AG09309 (cell line): ENCODE data around the gene IQCE.
"Not testable (repeated sequence)": the region's sequence is repeated elsewhere in the genome, so short reads cannot be mapped to it uniquely, and the experiment has no call there.

Source experiments
- DNase-seq: peaks from one replicate; pipeline ENCODE4 v3.0.0-alpha.2; 2010; ENCODE audit warnings: low read depth
- H3K4me3 ChIP-seq: 2 replicates; pipeline ENCODE4 v1.5.1; 2011; ENCODE audit warnings: mild to moderate bottlenecking, low read depth, low read length, moderate library complexity; ENCODE audit not compliant: control insufficient read depth
- CTCF ChIP-seq: IDR thresholded peaks from 2 replicates; pipeline ENCODE4 v1.5.1; 2011; ENCODE audit warnings: mild to moderate bottlenecking, low read depth, low read length, inconsistent platforms; ENCODE audit not compliant: insufficient read depth, control insufficient read depth; ENCODE audit errors: missing control alignments

The IQCE gene

GRCh38 chr7:2530071-2530987 is 28.4 kb upstream of the IQCE start:
- no peak for DNase-seq
- no peak overlapping the region for H3K4me3 ChIP-seq
- TF ChIP-seq CTCF: no peak

DNA sequence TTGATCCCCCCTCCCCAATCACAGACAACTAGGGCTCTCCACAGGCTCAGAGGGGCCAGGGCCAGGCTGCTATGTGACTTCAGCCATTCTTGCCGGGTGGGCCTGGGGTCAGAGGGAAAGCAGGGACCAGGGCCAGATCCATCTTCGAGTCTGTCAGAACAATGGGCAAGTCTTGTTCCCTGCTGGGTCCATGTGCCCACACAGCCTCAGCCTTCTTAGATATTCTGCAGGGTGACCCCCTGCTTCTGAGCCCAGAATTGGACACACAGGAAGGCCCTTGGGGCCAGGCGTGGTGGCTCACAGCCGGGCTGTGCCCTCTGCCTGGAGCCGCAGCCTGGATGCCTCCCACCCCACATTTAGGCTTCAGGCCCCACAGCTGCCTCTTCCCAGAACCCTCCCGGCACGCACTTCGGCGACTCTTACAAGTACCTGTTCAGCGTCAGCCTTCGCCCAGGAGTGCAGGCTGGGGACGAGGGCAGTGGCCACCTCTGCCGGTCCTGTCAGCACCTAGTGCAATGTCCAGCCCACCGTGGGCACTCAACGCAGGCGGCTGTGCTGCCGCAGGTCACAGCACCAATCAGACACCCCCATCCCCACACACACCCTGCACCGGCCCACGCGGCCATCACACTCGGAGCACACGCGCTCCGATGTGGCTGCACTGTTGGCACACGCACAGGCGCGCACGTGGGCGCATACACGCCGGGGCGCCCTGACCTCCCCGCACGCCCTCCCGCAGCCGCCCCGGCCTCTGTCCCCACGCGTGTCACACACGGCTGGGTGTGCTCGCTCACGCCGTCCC is 27.6 kb upstream of the IQCE start:
- DNase-seq, H3K4me3 ChIP-seq: not testable (repeated sequence)

DNA sequence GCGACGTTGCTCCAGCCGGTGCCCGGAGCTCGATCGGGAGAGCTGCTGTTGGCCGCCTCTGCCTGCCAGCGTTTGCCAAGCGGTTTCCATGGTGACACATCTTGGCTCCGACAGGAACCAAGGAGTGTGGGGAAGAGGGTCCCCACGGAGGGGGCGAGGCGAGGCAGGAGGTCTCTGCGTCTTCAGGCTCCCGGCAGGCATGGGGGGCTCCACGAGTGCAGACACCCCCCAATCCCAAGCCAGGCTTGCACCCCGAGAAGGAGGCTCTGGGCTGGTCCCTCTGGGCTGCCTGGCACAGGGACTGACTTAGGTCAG is 27.0 kb upstream of the IQCE start:
- H3K4me3 ChIP-seq: not testable (repeated sequence)

GRCh38 chr7:2532199-2532772 is 26.5 kb upstream of the IQCE start:
- H3K4me3 ChIP-seq, DNase-seq: not testable (repeated sequence)

More for the DNA sequence above, 27.0 kb upstream of the IQCE start:
- not testable (repeated sequence) for DNase-seq

- not testable (repeated sequence) for DNase-seq, H3K4me3 ChIP-seq
Observed at GRCh38 chr7:2532816-2533215, 26.0 kb upstream of the IQCE start.

DNA sequence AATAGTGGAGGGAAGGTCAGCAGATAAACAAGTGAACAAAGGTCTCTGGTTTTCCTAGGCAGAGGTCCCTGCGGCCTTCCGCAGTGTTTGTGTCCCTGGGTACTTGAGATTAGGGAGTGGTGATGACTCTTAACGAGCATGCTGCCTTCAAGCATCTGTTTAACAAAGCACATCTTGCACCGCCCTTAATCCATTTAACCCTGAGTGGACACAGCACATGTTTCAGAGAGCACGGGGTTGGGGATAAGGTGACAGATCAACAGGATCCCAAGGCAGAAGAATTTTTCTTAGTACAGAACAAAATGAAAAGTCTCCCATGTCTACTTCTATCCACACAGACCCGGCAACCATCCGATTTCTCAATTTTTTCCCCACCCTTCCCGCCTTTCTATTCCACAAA is 25.2 kb upstream of the IQCE start:
- not testable (repeated sequence) for DNase-seq, H3K4me3 ChIP-seq

- not testable (repeated sequence) for H3K4me3 ChIP-seq, DNase-seq
Observed at GRCh38 chr7:2534214-2534613, 24.6 kb upstream of the IQCE start.

DNA sequence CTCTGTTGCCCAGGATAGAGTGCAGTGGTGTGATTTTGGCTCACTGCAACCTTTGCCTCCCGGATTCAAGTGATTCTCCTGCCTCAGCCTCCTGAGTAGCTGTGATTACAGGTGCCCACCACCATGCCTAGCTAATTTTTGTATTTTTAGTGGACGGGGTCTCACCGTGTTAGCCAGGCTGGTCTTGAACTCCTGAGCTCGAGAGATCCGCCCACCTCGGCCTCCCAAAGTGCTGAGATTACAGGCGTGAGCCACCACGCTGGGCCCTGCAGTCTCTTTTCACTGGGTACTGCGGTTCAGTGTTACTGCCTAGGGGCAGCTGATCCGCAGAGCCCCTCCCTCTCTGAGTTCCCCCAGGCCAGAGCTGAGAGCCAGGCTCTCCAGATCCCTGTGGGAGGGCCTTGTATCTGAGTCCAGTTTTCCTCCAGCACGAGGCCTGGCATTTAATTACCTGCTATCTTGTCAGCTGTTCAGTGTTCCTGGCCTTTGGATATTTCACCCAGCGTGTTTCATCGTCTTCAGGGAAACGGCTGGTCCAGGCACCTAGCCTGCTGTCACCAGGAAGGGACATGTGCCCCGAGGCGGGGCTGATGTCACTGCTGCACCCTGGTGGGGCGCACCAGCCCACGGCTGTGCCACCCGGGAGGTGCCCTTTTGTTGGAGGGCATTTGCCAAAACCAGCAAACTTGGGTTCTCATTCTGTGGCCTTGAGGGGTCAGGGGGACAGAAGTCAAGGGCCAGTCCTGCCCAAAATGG is 22.7 kb upstream of the IQCE start:
- H3K4me3 ChIP-seq, DNase-seq: not testable (repeated sequence)

DNA sequence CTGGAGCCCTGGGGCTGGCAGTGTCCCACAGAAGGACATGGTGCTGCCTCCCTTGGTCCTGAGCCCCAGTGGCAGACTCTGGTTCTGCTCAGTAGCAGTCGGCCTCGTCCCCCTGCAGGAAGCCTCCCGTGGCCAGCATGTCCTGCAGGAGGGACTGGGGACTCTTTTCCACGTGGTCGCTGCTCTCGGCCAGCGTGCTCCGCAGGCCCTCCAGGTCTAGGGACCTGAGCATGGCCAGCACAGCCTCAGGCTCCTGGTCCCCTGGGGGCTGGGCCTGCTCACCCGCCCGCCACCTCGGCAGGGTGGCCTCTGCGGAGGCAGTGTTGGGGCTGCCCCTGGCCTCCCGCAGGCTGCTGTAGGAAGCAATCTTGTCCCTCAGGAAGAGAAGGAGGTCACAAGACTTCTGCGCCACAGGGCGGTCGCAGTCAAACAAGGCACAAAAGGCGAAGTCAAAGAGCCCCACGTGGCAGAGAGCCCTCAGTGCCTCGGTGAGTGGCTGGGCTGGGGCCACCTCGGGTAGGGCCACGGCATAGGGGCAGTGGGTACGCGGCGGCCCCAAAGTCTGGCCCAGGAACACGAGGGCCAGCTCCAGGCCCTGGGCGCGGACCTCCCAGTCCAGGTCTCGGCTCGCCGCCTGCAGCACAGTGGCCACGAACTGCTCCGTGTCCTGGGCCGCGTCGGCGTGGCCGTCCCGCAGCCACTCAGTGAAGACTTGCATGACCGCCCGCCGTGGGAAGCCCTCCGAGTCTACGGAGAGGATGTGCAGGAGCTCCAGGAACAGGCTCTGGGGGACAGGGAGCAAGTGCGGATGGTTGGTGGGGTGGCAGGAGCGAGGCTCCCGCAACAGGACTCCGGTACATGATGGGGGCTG is 20.6 kb upstream of the IQCE start:
- no peak for DNase-seq
- TF ChIP-seq CTCF: no peak
- no peak overlapping the region for H3K4me3 ChIP-seq
